Measurements from ENCODE around the gene ZNRF2.

ZNRF2 gene

GRCh38 chr7:30353532-30353931, 69.1 kb downstream of the ZNRF2 start:
- no peak overlapping the region for H3K4me3 ChIP-seq (replicated peaks; ENCODE audit: low read depth, low read length)
- TF ChIP-seq CTCF (IDR thresholded peaks at IDR 0.05; ENCODE audit: low read length, missing control alignments): no peak
- DNase-seq (ENCODE audit: low read depth): no peak

GRCh38 chr7:30353932-30354607, 69.7 kb downstream of the ZNRF2 start:
- TF ChIP-seq CTCF (IDR thresholded peaks at IDR 0.05; ENCODE audit: low read length, missing control alignments): no peak
- no peak overlapping the region for H3K4me3 ChIP-seq (replicated peaks; ENCODE audit: low read depth, low read length)
- no peak for DNase-seq (ENCODE audit: low read depth)

- no peak overlapping the region for H3K4me3 ChIP-seq (replicated peaks; ENCODE audit: low read depth, low read length)
- TF ChIP-seq CTCF (IDR thresholded peaks at IDR 0.05; ENCODE audit: low read length, missing control alignments): no peak
- DNase-seq (ENCODE audit: low read depth): no peak
Measured at GRCh38 chr7:30354791-30355190, 70.4 kb downstream of the ZNRF2 start.

- no peak for DNase-seq (ENCODE audit: low read depth)
- no peak for TF ChIP-seq CTCF (IDR thresholded peaks at IDR 0.05; ENCODE audit: low read length, missing control alignments)
- H3K4me3 ChIP-seq (replicated peaks; ENCODE audit: low read depth, low read length): no peak overlapping the region
Measured at GRCh38 chr7:30359957-30360356, 75.6 kb downstream of the ZNRF2 start.

GRCh38 chr7:30363778-30364563, 79.6 kb downstream of the ZNRF2 start:
- DNase-seq (ENCODE audit: low read depth): no peak
- no peak for TF ChIP-seq CTCF (IDR thresholded peaks at IDR 0.05; ENCODE audit: low read length, missing control alignments)
- H3K4me3 ChIP-seq (replicated peaks; ENCODE audit: low read depth, low read length): no peak overlapping the region

- no peak for DNase-seq (ENCODE audit: low read depth)
- no peak overlapping the region for H3K4me3 ChIP-seq (replicated peaks; ENCODE audit: low read depth, low read length)
- no peak for TF ChIP-seq CTCF (IDR thresholded peaks at IDR 0.05; ENCODE audit: low read length, missing control alignments)
Measured at GRCh38 chr7:30364773-30365172, 80.4 kb downstream of the ZNRF2 start.
